Measurements from ENCODE around the gene EMILIN3. TPM values are rescaled to one million over a fixed set of nuclear protein-coding genes. Genes with fewer than 3 reads are reported as not detected.

EMILIN3 gene
- total RNA-seq, 4 donors from 2014 or later = not detected

GRCh38 chr20:41314386-41314785 is 52.2 kb downstream of the EMILIN3 start:
- no peak for TF ChIP-seq CTCF (IDR thresholded peaks at IDR 0.05; ENCODE audit: low read depth)

Other genes with a start within 250 kb of the EMILIN3 start
- gene PLCG1, start 229.3 kb downstream of the EMILIN3 start, total RNA-seq = 100 to 1,000 TPM in 1 of 4 donors, 10 to 100 TPM in 3; 43.0 to 186 (median 67.2) TPM
- gene ZHX3, start 49.1 kb downstream of the EMILIN3 start, total RNA-seq = 10 to 100 TPM; 31.0 to 50.9 (median 37.9) TPM
- gene LPIN3, start 26.0 kb downstream of the EMILIN3 start, total RNA-seq = 10 to 100 TPM; 18.4 to 32.8 (median 24.8) TPM

Measured in subcutaneous adipose tissue (tissue), 4 donors.